Keratinocyte (primary cell): ENCODE measurements around the gene THAP9. TPM values are rescaled to one million over a fixed set of nuclear protein-coding genes. Genes with fewer than 3 reads are reported as not detected.

Source experiments
- DNase-seq: peaks from one replicate; pipeline ENCODE4 v3.0.0-alpha.2; 2011; ENCODE audit warnings: low read depth, missing footprints, low spot score
- FAIRE-seq: peaks from 2 replicates; lab custom pipeline; 2011; peaks lifted over from hg19 to GRCh38; lab: Jason Lieb, UNC
- H2AFZ ChIP-seq: 2 replicates; pipeline ENCODE4 v1.6.0; 2012; ENCODE audit warnings: low read length, control low read depth, inconsistent platforms; ENCODE audit not compliant: control insufficient read depth
- H3K27ac ChIP-seq: 2 replicates; pipeline ENCODE4 v1.5.1; 2011; ENCODE audit warnings: low read length; ENCODE audit not compliant: control insufficient read depth, insufficient read depth
- H3K27me3 ChIP-seq: 3 replicates; pipeline ENCODE4 v1.6.0; 2011; ENCODE audit warnings: low read length; ENCODE audit not compliant: control insufficient read depth, insufficient read depth; ENCODE audit errors: extremely low read depth
- H3K36me3 ChIP-seq, 2 experiments: 2 replicates in 1 of 2; 3 replicates in 1 of 2; pipeline ENCODE4 v1.5.1; 2011; ENCODE audit warnings: low read length in 2 of 2, mild to moderate bottlenecking in 1 of 2; ENCODE audit not compliant: control insufficient read depth in 2 of 2, insufficient read depth in 2 of 2; ENCODE audit errors: extremely low read depth in 1 of 2
- H3K4me1 ChIP-seq: 3 replicates; pipeline ENCODE4 v1.5.1; 2011; ENCODE audit warnings: low read length; ENCODE audit not compliant: control insufficient read depth, insufficient read depth; ENCODE audit errors: extremely low read depth
- H3K4me2 ChIP-seq: 3 replicates; pipeline ENCODE4 v1.6.0; 2011; ENCODE audit warnings: low read depth, low read length; ENCODE audit not compliant: control insufficient read depth, insufficient read depth; ENCODE audit errors: extremely low read depth
- H3K4me3 ChIP-seq, 3 experiments: fragments of 200-600 bp in 1 of 3; sonication (generic) in 1 of 3; 2 replicates in 2 of 3; 3 replicates in 1 of 3; pipeline ENCODE4 v1.5.1; 2011 to 2016; ENCODE audit warnings: low read length in 3 of 3, mild to moderate bottlenecking in 3 of 3, control low read depth in 2 of 3, inconsistent platforms in 1 of 3, low read depth in 1 of 3, mixed read lengths in 1 of 3, mixed run types in 1 of 3, moderate library complexity in 1 of 3; ENCODE audit not compliant: control insufficient read depth in 2 of 3, insufficient read depth in 2 of 3; ENCODE audit errors: extremely low read depth in 1 of 3
- H3K79me2 ChIP-seq: 2 replicates; pipeline ENCODE4 v1.6.0; 2012; ENCODE audit warnings: low read length; ENCODE audit not compliant: control insufficient read depth, insufficient read depth
- H3K9ac ChIP-seq: 3 replicates; pipeline ENCODE4 v1.6.0; 2011; ENCODE audit warnings: low read length; ENCODE audit not compliant: control insufficient read depth, insufficient read depth; ENCODE audit errors: extremely low read depth
- H3K9me1 ChIP-seq: 3 replicates; pipeline ENCODE4 v1.6.0; 2011; ENCODE audit warnings: low read length; ENCODE audit not compliant: control insufficient read depth, insufficient read depth; ENCODE audit errors: extremely low read depth
- H3K9me3 ChIP-seq: 2 replicates; pipeline ENCODE4 v1.5.1; 2012; ENCODE audit warnings: low read depth, low read length; ENCODE audit not compliant: control insufficient read depth
- H4K20me1 ChIP-seq: 3 replicates; pipeline ENCODE4 v1.6.0; 2011; ENCODE audit warnings: low read length; ENCODE audit not compliant: control insufficient read depth, insufficient read depth; ENCODE audit errors: extremely low read depth
- EZH2 ChIP-seq: IDR thresholded peaks from one replicate; pipeline ENCODE4 v1.6.1; 2012; ENCODE audit warnings: inconsistent platforms, mild to moderate bottlenecking, low read length, moderate library complexity
- dilution Hi-C: fragments of 300-500 bp; cut with MboI; formaldehyde crosslinking; loops from one replicate; pipeline ENCODE4 v1.7.0; 2020; ENCODE audit warnings: low sequenced_read_pairs; ENCODE audit not compliant: extremely low pct_ligation_motif_present
- polyA plus RNA-seq, 5 experiments: library from polyadenylated mRNA; depleted of rRNA in 3 of 5; stranded (reverse) in 3 of 5; stranded (forward) in 1 of 5; unstranded in 1 of 5; fragments of >200 nt; gene quantifications; 1 replicate in 1 of 5; 2 replicates in 3 of 5; 3 replicates in 1 of 5; pipeline versions ENCODE4 v1.2.1 to v1.2.3, GENCODE V29; 2011 to 2012; ENCODE audit warnings: missing spikeins in 2 of 5, low read depth in 1 of 5, low replicate concordance in 1 of 5
- TF ChIP-seq, protein P1 (sequence below), 3 experiments: IDR thresholded peaks in 1 of 3; conservative IDR thresholded peaks in 1 of 3; optimal IDR thresholded peaks in 1 of 3; 2 replicates in 2 of 3; 3 replicates in 1 of 3; pipeline versions ENCODE3 to v1.5.1; 2011; ENCODE audit warnings: low read length in 3 of 3, mild to moderate bottlenecking in 3 of 3, moderate library complexity in 2 of 3, control low read depth in 1 of 3, inconsistent platforms in 1 of 3; ENCODE audit not compliant: insufficient read depth in 2 of 3; ENCODE audit errors: extremely low read depth in 1 of 3

The THAP9 gene
- polyA plus RNA-seq, 1 donor (not counting 4 experiments of a cell fraction or from before 2014, with no cell fraction given) = 1.9 TPM

DNA sequence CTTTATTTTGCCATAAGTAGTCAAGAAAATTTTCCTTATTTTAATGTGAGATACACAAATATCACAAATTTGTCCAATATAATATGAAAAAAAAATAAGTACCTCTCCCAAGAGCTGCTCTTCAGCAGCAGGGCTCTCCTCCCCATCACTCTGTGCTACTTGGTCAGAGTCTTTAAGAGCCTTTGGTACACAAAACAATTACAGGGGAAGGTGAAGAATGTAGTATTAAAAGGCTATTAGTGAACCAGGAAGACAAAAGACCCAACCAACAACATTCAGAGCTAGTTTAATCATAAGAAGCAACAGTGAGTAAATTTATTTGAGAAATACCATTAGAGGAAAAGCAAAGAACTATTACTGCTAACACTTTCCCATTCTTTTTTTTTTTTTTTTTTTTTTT, 39.0 kb upstream of the THAP9 start:
- FAIRE-seq (no peak), DNase-seq (no peak)
- H3K36me3 ChIP-seq = peaks cover 10 to 13% of the 10 kb centered on the region in 2 experiments
- no peak overlapping the region for H3K4me2 ChIP-seq
- peaks cover 2% of the 10 kb centered on the region for H3K9me1 ChIP-seq
- H4K20me1 ChIP-seq = no peaks in the 10 kb centered on the region
- H3K79me2 ChIP-seq = peaks cover 9% of the 10 kb centered on the region
- TF ChIP-seq EZH2 = no peak
- TF ChIP-seq, protein P1, sequence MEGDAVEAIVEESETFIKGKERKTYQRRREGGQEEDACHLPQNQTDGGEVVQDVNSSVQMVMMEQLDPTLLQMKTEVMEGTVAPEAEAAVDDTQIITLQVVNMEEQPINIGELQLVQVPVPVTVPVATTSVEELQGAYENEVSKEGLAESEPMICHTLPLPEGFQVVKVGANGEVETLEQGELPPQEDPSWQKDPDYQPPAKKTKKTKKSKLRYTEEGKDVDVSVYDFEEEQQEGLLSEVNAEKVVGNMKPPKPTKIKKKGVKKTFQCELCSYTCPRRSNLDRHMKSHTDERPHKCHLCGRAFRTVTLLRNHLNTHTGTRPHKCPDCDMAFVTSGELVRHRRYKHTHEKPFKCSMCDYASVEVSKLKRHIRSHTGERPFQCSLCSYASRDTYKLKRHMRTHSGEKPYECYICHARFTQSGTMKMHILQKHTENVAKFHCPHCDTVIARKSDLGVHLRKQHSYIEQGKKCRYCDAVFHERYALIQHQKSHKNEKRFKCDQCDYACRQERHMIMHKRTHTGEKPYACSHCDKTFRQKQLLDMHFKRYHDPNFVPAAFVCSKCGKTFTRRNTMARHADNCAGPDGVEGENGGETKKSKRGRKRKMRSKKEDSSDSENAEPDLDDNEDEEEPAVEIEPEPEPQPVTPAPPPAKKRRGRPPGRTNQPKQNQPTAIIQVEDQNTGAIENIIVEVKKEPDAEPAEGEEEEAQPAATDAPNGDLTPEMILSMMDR (optimal IDR thresholded peaks at IDR 0.05 in 1 of 3, IDR thresholded peaks at IDR 0.05 in 1 of 3, conservative IDR thresholded peaks at IDR 0.05 in 1 of 3; ENCODE audit: extremely low read depth in 1 of 3, insufficient read depth in 2 of 3, low read length in 3 of 3) = no peak
- H3K9me3 ChIP-seq = no peaks in the 10 kb centered on the region
- H3K27me3 ChIP-seq = no peaks in the 10 kb centered on the region
- H3K9ac ChIP-seq = no peak overlapping the region
- no peak overlapping the region for H3K4me3 ChIP-seq
- no peak overlapping the region for H3K27ac ChIP-seq
- peaks cover 14% of the 10 kb centered on the region for H3K4me1 ChIP-seq
- dilution Hi-C loops = no loop called here
- H2AFZ ChIP-seq = no peak overlapping the region

DNA sequence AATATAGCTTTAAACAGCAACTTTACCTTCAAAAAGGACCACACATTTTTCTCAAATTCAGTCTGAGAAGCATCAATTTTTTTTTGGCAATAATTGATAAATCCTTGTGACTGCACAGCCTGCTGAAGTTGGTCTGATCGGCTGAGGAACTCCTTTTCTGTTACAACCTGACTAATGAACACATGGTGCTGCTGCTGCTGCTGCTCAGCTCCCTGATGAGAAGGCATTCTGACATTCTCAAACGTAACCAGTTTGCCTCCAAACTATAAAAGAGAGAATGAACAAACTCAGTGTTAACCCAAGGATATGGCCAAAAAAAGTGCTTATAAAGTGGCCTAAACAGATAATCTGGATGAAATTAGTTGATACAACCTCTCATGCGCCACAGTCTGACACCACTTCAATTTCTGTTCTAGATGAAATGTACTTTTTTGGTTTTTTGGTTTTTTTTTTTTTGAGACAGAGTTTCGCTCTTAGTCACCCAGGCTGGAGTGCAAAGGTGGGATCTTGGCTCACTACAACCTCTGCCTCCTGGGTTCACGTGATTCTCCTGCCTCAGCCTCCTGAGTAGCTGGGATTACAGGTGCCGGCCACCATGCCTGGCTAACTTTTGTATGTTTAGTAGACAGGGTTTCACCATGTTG, 36.1 kb upstream of the THAP9 start:
- DNase-seq (no peak), FAIRE-seq (no peak)
- peaks cover 2% of the 10 kb centered on the region for H3K9me1 ChIP-seq
- dilution Hi-C loops = no loop called here
- H2AFZ ChIP-seq = no peak overlapping the region
- no peak overlapping the region for H3K4me2 ChIP-seq
- no peak for TF ChIP-seq EZH2
- TF ChIP-seq, protein P1 (optimal IDR thresholded peaks at IDR 0.05 in 1 of 3, IDR thresholded peaks at IDR 0.05 in 1 of 3, conservative IDR thresholded peaks at IDR 0.05 in 1 of 3; ENCODE audit: extremely low read depth in 1 of 3, insufficient read depth in 2 of 3, low read length in 3 of 3) = no peak
- H4K20me1 ChIP-seq = no peaks in the 10 kb centered on the region
- H3K27ac ChIP-seq = peak overlapping the region; percentile 86
- H3K9ac ChIP-seq = no peak overlapping the region
- H3K79me2 ChIP-seq = peaks cover 12% of the 10 kb centered on the region
- no peak overlapping the region for H3K4me3 ChIP-seq
- peaks cover 15 to 34% of the 10 kb centered on the region in 2 experiments for H3K36me3 ChIP-seq
- no peaks in the 10 kb centered on the region for H3K9me3 ChIP-seq
- H3K4me1 ChIP-seq = peaks cover 17% of the 10 kb centered on the region
- H3K27me3 ChIP-seq = no peaks in the 10 kb centered on the region
